Measurements from ENCODE around the gene TTPAL. TPM values are rescaled to one million over a fixed set of nuclear protein-coding genes. Genes with fewer than 3 reads are reported as not detected.

TTPAL gene
- total RNA-seq, 1 experiment from 2014 or later: 10.3 TPM

- ATAC-seq: no peak
- TF ChIP-seq GABPB1 (CRISPR knock-in tag; IDR thresholded peaks at IDR 0.05) (peak; percentile 97), SMAD3 (CRISPR knock-in tag; IDR thresholded peaks at IDR 0.05; ENCODE audit: borderline replicate concordance) (no peak), ATF2 (CRISPR knock-in tag; IDR thresholded peaks at IDR 0.05; ENCODE audit: borderline replicate concordance, low read depth) (no peak)
- H3K4me3 Mint-ChIP-seq: no peak overlapping the region
- H3K36me3 Mint-ChIP-seq: no peaks in the 10 kb centered on the region
- DNase-seq (ENCODE audit: low spot score): no peak
- H3K9me3 Mint-ChIP-seq: no peaks in the 10 kb centered on the region
- ChIA-PET POLR2A (no interaction called here), CTCF (interaction anchor here (1.0 kb wide), 1 partner anchor 22 kb away, joined by 3 read pairs; no protein-coding TSS in a partner anchor)
- H3K4me1 Mint-ChIP-seq: no peaks in the 10 kb centered on the region
- H3K27me3 Mint-ChIP-seq (ENCODE audit: low read depth): no peaks in the 10 kb centered on the region
- no peak overlapping the region for H3K27ac Mint-ChIP-seq
Measured at GRCh38 chr20:44428174-44429016, 47.3 kb upstream of the TTPAL start.

- Mint-ChIP-seq H3K36me3 (no peaks in the 10 kb centered on the region), H3K9me3 (no peaks in the 10 kb centered on the region), H3K27me3 (ENCODE audit: low read depth) (no peaks in the 10 kb centered on the region), H3K4me3 (no peak overlapping the region), H3K4me1 (no peaks in the 10 kb centered on the region), H3K27ac (no peak overlapping the region)
- DNase-seq (ENCODE audit: low spot score) (no peak), ATAC-seq (no peak)
- ChIA-PET CTCF (interaction anchor here (1.0 kb wide), 1 partner anchor 21 kb away, joined by 3 read pairs; no protein-coding TSS in a partner anchor), POLR2A (no interaction called here)
- TF ChIP-seq ZNF121 (CRISPR knock-in tag; IDR thresholded peaks at IDR 0.05) (no peak), ZNF671 (CRISPR knock-in tag; IDR thresholded peaks at IDR 0.05) (no peak), ZSCAN18 (CRISPR knock-in tag; IDR thresholded peaks at IDR 0.05) (no peak), HMGA2 (CRISPR knock-in tag; IDR thresholded peaks at IDR 0.05) (no peak), ZNF512 (CRISPR knock-in tag; IDR thresholded peaks at IDR 0.05; ENCODE audit: borderline replicate concordance) (no peak), OVOL2 (CRISPR knock-in tag; IDR thresholded peaks at IDR 0.05; ENCODE audit: borderline replicate concordance) (no peak), NR1H2 (CRISPR knock-in tag; IDR thresholded peaks at IDR 0.05) (no peak), PREB (CRISPR knock-in tag; IDR thresholded peaks at IDR 0.05; ENCODE audit: borderline replicate concordance) (no peak), PRRX2 (CRISPR knock-in tag; IDR thresholded peaks at IDR 0.05) (no peak), CBFB (CRISPR knock-in tag; IDR thresholded peaks at IDR 0.05; ENCODE audit: low read depth) (no peak), KAT7 (CRISPR knock-in tag; IDR thresholded peaks at IDR 0.05; ENCODE audit: borderline replicate concordance) (no peak)
Measured at GRCh38 chr20:44429017-44429339, 46.7 kb upstream of the TTPAL start.

- CTCF ChIA-PET: interaction anchor here (1.0 to 1.2 kb wide), 2 partner anchors 20 kb away, joined by 3 to 4 read pairs; no protein-coding TSS in a partner anchor
- DNase-seq (ENCODE audit: low spot score) (no peak), ATAC-seq (no peak)
- POLR2A ChIA-PET: no interaction called here
- Mint-ChIP-seq H3K36me3 (no peaks in the 10 kb centered on the region), H3K27ac (no peak overlapping the region), H3K4me1 (no peaks in the 10 kb centered on the region), H3K9me3 (no peaks in the 10 kb centered on the region), H3K4me3 (no peak overlapping the region), H3K27me3 (ENCODE audit: low read depth) (no peaks in the 10 kb centered on the region)
- no peak for TF ChIP-seq SMAD3 (CRISPR knock-in tag; IDR thresholded peaks at IDR 0.05; ENCODE audit: borderline replicate concordance)
- no peak for TF ChIP-seq ESRRA (CRISPR knock-in tag; IDR thresholded peaks at IDR 0.05; ENCODE audit: borderline replicate concordance)
- no peak for TF ChIP-seq ZMAT4 (CRISPR knock-in tag; IDR thresholded peaks at IDR 0.05)
- no peak for TF ChIP-seq CREM (CRISPR knock-in tag; IDR thresholded peaks at IDR 0.05)
- TF ChIP-seq ZNF532 (CRISPR knock-in tag; IDR thresholded peaks at IDR 0.05; ENCODE audit: borderline replicate concordance): no peak
- no peak for TF ChIP-seq GTF2I (CRISPR knock-in tag; conservative IDR thresholded peaks at IDR 0.05)
- no peak for TF ChIP-seq ELF4 (CRISPR knock-in tag; IDR thresholded peaks at IDR 0.05; ENCODE audit: low read depth)
Measured at GRCh38 chr20:44429419-44430269, 46.0 kb upstream of the TTPAL start.
